ENCODE measurements around the gene TRAPPC6A. TPM values are rescaled to one million over a fixed set of nuclear protein-coding genes. Genes with fewer than 3 reads are reported as not detected.

The TRAPPC6A gene
- total and polyA plus RNA-seq, 2 of the 4 experiments (the other 2 are of a cell fraction), result 4.1 to 13.4 TPM

DNA sequence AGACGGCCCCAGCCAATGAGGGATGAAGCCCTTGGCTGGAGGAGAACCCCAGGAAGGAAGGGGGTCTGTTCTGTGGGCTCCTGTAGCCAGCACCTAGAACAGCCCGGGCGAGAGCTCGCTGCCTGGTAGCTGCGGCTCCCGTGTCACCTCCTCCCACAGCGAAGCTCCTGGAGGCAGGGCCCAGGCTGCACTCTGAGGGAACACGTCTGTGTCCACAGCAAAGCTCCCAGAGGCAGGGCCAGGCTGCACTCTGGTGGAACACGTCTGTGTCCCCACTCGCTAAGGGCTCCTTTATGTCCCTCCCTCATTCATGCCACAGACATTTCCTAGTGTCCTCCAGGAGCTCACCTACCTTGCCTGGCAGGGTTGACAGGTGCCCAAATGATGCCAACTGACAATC lies 8.4 kb downstream of the TRAPPC6A start (continued):
- no peak for TF ChIP-seq CEBPB (IDR thresholded peaks at IDR 0.05; ENCODE audit: low read depth, low read length)
- TF ChIP-seq BHLHE40 (IDR thresholded peaks at IDR 0.05; ENCODE audit: low read depth, low read length), result no peak
- no peak for TF ChIP-seq MXI1 (IDR thresholded peaks at IDR 0.05; ENCODE audit: borderline replicate concordance, low read depth, low read length)
- TF ChIP-seq RFX5 (IDR thresholded peaks at IDR 0.05; ENCODE audit: low read depth, low read length), result no peak
- no peak for TF ChIP-seq FOS (IDR thresholded peaks at IDR 0.05; ENCODE audit: low read depth, low read length)

DNA sequence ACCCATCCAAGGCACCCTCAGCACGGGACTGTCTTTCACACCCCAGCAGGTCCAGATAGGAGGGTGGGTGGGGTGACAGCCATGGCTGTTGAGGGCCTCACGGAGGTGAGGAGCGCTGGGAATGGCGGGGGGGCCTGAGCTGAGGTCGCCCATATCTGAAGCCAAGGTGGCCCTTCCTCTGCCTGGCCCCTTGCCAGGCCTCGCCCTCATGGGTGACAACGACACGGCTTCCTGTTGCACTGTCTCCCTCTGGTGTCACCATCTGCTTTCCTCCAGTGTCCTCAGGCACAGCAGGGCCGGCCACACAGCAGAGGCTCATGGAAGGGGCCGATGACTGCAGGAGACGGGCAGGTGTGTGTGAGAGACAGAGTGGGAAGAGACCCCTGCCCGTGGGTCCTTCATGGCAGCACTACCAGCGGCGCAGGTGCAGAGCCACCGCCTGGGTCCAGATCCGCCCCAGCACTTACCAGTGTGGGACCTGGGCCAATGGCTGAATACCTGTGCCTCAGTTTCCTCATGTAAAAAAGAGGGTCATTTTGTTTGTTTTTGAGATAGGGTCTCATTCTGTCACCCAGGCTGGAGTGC lies 9.2 kb downstream of the TRAPPC6A start:
- H3K9ac ChIP-seq (ENCODE audit: low read depth, low read length), result no peak overlapping the region
- no peak overlapping the region for H4K5ac ChIP-seq (ENCODE audit: low read depth, low read length)
- H3K27me3 ChIP-seq (ENCODE audit: control insufficient read depth, insufficient read depth, low read length), result peaks cover 2% of the 10 kb centered on the region; the same call in 1 of the 2 replicates
- ATAC-seq (ENCODE audit: low read depth), result no peak
- no peaks in the 10 kb centered on the region for H3K36me3 ChIP-seq (ENCODE audit: control insufficient read depth, insufficient read depth, low read length)
- no peak overlapping the region for H3K4me2 ChIP-seq (ENCODE audit: low read depth, low read length)
- H4K91ac ChIP-seq (ENCODE audit: insufficient read depth, low read depth, low read length), result no peak overlapping the region
- no peak overlapping the region for H4K8ac ChIP-seq (ENCODE audit: low read depth in 2 of 2, low read length in 2 of 2)
- H2AK5ac ChIP-seq (ENCODE audit: low read depth, low read length), result no peak overlapping the region
- no peak overlapping the region for H3K4me3 ChIP-seq (ENCODE audit: insufficient read depth, low read depth, low read length)
- no peak overlapping the region for H2BK5ac ChIP-seq (ENCODE audit: low read depth, low read length, poor library complexity, severe bottlenecking)
- TF ChIP-seq NFE2L2 (IDR thresholded peaks at IDR 0.05; ENCODE audit: low read depth, low read length) (no peak), RCOR1 (IDR thresholded peaks at IDR 0.05; ENCODE audit: insufficient replicate concordance, low read length) (no peak), RAD21 (IDR thresholded peaks at IDR 0.05; ENCODE audit: low read length) (no peak), FOS (IDR thresholded peaks at IDR 0.05; ENCODE audit: low read depth, low read length) (no peak), CEBPB (IDR thresholded peaks at IDR 0.05; ENCODE audit: low read depth, low read length) (no peak), BHLHE40 (IDR thresholded peaks at IDR 0.05; ENCODE audit: low read depth, low read length) (no peak), MXI1 (IDR thresholded peaks at IDR 0.05; ENCODE audit: borderline replicate concordance, low read depth, low read length) (no peak)
- H2BK20ac ChIP-seq (ENCODE audit: low read depth, low read length), result no peak overlapping the region
- H3K9me3 ChIP-seq (ENCODE audit: control insufficient read depth, insufficient read depth, low read length), result no peaks in the 10 kb centered on the region
- WGBS, 2 experiments (ENCODE audit: extremely low coverage in 2 of 2, insufficient read length in 1 of 2), result 97% methylated on average over 6 of the region's 16 CpGs; no CpG with 5 or more reads in 1 of the 2 experiments
- H4K20me1 ChIP-seq (ENCODE audit: insufficient read depth, low read length), result no peaks in the 10 kb centered on the region
- H2AK9ac ChIP-seq (replicated peaks; ENCODE audit: low read depth, low read length, poor library complexity), result no peak overlapping the region
- H3K4ac ChIP-seq (ENCODE audit: low read depth, low read length), result no peak overlapping the region
- no peak overlapping the region for H3K23ac ChIP-seq (ENCODE audit: low read depth, low read length)
- DNase-seq, result no peak
- no TSS peak for BruUV-seq (replicated peaks)
- no peak overlapping the region for H2BK120ac ChIP-seq (ENCODE audit: low read depth, low read length)
- no peak overlapping the region for H3K14ac ChIP-seq (replicated peaks; ENCODE audit: low read depth, low read length)
- no peak overlapping the region for H2BK15ac ChIP-seq (ENCODE audit: low read depth, low read length)
- in situ Hi-C loops (cut with MboI; ENCODE audit: low sequenced_read_pairs), result no loop called here
- H3K79me1 ChIP-seq (ENCODE audit: low read depth in 1 of 2, low read length in 2 of 2), result no peaks in the 10 kb centered on the region
- H3K18ac ChIP-seq (ENCODE audit: low read depth, low read length), result no peak overlapping the region
- dilution Hi-C loops (cut with HindIII; ENCODE audit: low sequenced_read_pairs, unreplicated experiment), result no loop called here
- no peaks in the 10 kb centered on the region for H3K9me1 ChIP-seq (ENCODE audit: insufficient read depth, low read length)
- no peak overlapping the region for H3K56ac ChIP-seq (ENCODE audit: extremely low read depth, insufficient read depth, low read length)
- no peak overlapping the region for H3K27ac ChIP-seq (ENCODE audit: insufficient read depth, low read length)
- ChIA-PET CTCF (no interaction called here), POLR2A (ENCODE audit: unreplicated experiment) (no interaction called here)
- H3K4me1 ChIP-seq (ENCODE audit: control insufficient read depth, insufficient read depth, low read length), result peaks cover 4% of the 10 kb centered on the region
- intact Hi-C loops (cut with micrococcal nuclease), result no loop called here
- H2AFZ ChIP-seq (replicated peaks; ENCODE audit: low read length, poor library complexity), result no peak overlapping the region

Measured in IMR-90 (cell line).